A549 (cell line): ENCODE measurements around the gene ADARB2. TPM values are rescaled to one million over a fixed set of nuclear protein-coding genes. Genes with fewer than 3 reads are reported as not detected.

Experiments
- ATAC-seq, 2 experiments: fragments of 200-7000 bp in 1 of 2; fragments of >200 bp in 1 of 2; cut with Nextera tagmentation in 1 of 2; cut with Tn5 transposase in 1 of 2; 3 replicates each; pipeline versions ENCODE4 v1.8.0 to v1.9.1; 2018 to 2020; ENCODE audit warnings: mild to moderate bottlenecking in 1 of 2, moderate library complexity in 1 of 2
- CTCF ChIA-PET: fragments of 300-600 bp; sonication (Branson Sonifier 250); formaldehyde crosslinking; extraction: SDS; loops from one replicate; lab custom pipeline; 2021; ENCODE audit warnings: antibody characterized with exemption, inconsistent platforms; lab: Yijun Ruan, JAX
- POLR2A ChIA-PET: fragments of 350-600 bp; formaldehyde crosslinking; extraction: SDS; loops from one replicate; lab custom pipeline; 2021; ENCODE audit warnings: antibody characterized with exemption, inconsistent platforms; lab: Yijun Ruan, JAX
- DNase-seq, 2 experiments: peaks; one replicate each; pipeline versions ENCODE4 v3.0.0 to v3.0.0-alpha.2; 2011 to 2016; ENCODE audit warnings: low read depth in 1 of 2, low spot score in 1 of 2
- FAIRE-seq: peaks from 2 replicates; lab custom pipeline; 2011; peaks lifted over from hg19 to GRCh38; lab: Jason Lieb, UNC
- H3K27ac ChIP-seq, 2 experiments: fragments of >200 bp; sonication (Bioruptor Twin); formaldehyde crosslinking; 3 replicates each; pipeline ENCODE4 v1.5.1; 2016 to 2017
- H3K4me1 ChIP-seq: fragments of >200 bp; sonication (Bioruptor Twin); formaldehyde crosslinking; 3 replicates; pipeline ENCODE4 v1.6.1; 2016
- H3K4me2 ChIP-seq: fragments of >200 bp; sonication (Bioruptor Twin); formaldehyde crosslinking; 3 replicates; pipeline ENCODE4 v1.6.1; 2016
- H3K4me3 ChIP-seq: fragments of >200 bp; sonication (Bioruptor Twin); formaldehyde crosslinking; 3 replicates; pipeline ENCODE4 v1.5.1; 2016
- H3K9me3 ChIP-seq: fragments of >200 bp; sonication (Bioruptor Twin); formaldehyde crosslinking; 3 replicates; pipeline ENCODE4 v1.6.1; 2016
- ATOH8 ChIP-seq: fragments of 250-450 bp; sonication (Bioruptor Pico); IDR thresholded peaks from 2 replicates; pipeline ENCODE4 v1.5.0; 2020; ENCODE audit warnings: low read depth, mild to moderate bottlenecking, moderate library complexity
- BHLHE40 ChIP-seq: IDR thresholded peaks from 2 replicates; pipeline ENCODE4 v1.6.1; 2012; ENCODE audit warnings: low read depth, low read length, inconsistent platforms
- CHD2 ChIP-seq: fragments of 150-350 bp; IDR thresholded peaks from 2 replicates; pipeline ENCODE4 v1.6.1; 2014; ENCODE audit warnings: low read length; ENCODE audit not compliant: partially characterized antibody
- CHD4 ChIP-seq: fragments of 200-600 bp; sonication (generic); IDR thresholded peaks from 2 replicates; pipeline ENCODE4 v1.6.1; 2016; ENCODE audit warnings: antibody characterized with exemption, mild to moderate bottlenecking, borderline replicate concordance
- CTCF ChIP-seq: fragments of >200 bp; sonication (Bioruptor Twin); formaldehyde crosslinking; IDR thresholded peaks from 3 replicates; pipeline ENCODE4 v1.5.1; 2016
- E2F6 ChIP-seq: IDR thresholded peaks from 2 replicates; pipeline ENCODE4 v1.6.1; 2012; ENCODE audit warnings: low read depth, borderline replicate concordance
- ELK1 ChIP-seq: fragments of 150-350 bp; IDR thresholded peaks from 2 replicates; pipeline ENCODE4 v1.6.1; 2014; ENCODE audit warnings: low read depth, mild to moderate bottlenecking, low read length
- EP300 ChIP-seq, 2 experiments: fragments of >200 bp; sonication (Bioruptor Twin); formaldehyde crosslinking; IDR thresholded peaks; 2 replicates in 1 of 2; 3 replicates in 1 of 2; pipeline ENCODE4 v1.6.1; 2016 to 2017
- ESRRA ChIP-seq: fragments of 150-350 bp; IDR thresholded peaks from 2 replicates; pipeline ENCODE4 v1.6.1; 2014; ENCODE audit warnings: mild to moderate bottlenecking, low read length, borderline replicate concordance
- GATA3 ChIP-seq: IDR thresholded peaks from 2 replicates; pipeline ENCODE4 v1.6.1; 2012; ENCODE audit warnings: borderline replicate concordance
- HDAC2 ChIP-seq: fragments of 200-600 bp; sonication (generic); IDR thresholded peaks from 2 replicates; pipeline ENCODE4 v1.6.1; 2016
- HMGXB4 ChIP-seq: fragments of 250-450 bp; sonication (Bioruptor Pico); IDR thresholded peaks from 2 replicates; pipeline ENCODE4 v1.5.0; 2021; ENCODE audit warnings: mild to moderate bottlenecking, moderate library complexity, borderline replicate concordance
- HOXA7 ChIP-seq: fragments of 250-450 bp; sonication (Bioruptor Pico); IDR thresholded peaks from 2 replicates; pipeline ENCODE4 v1.5.0; 2020; ENCODE audit warnings: mild to moderate bottlenecking, moderate library complexity
- KDM5A ChIP-seq: fragments of 200-600 bp; sonication (generic); IDR thresholded peaks from 2 replicates; pipeline ENCODE4 v1.6.1; 2016; ENCODE audit warnings: antibody characterized with exemption, mild to moderate bottlenecking
- MAZ ChIP-seq: fragments of 150-350 bp; IDR thresholded peaks from 2 replicates; pipeline ENCODE4 v1.6.1; 2014; ENCODE audit warnings: antibody characterized with exemption, low read depth, low read length, borderline replicate concordance
- MYC ChIP-seq: IDR thresholded peaks from 2 replicates; pipeline ENCODE4 v1.6.1; 2012; ENCODE audit warnings: mild to moderate bottlenecking, inconsistent platforms, low read length, improper control_type of control experiment, borderline replicate concordance
- NFE2L2 ChIP-seq: fragments of 150-350 bp; conservative IDR thresholded peaks from 2 replicates; pipeline ENCODE4 v1.6.1; 2014; ENCODE audit warnings: low read length
- PHF8 ChIP-seq: fragments of 200-600 bp; sonication (generic); IDR thresholded peaks from 2 replicates; pipeline ENCODE4 v1.6.1; 2016; ENCODE audit warnings: low read depth, mild to moderate bottlenecking, antibody characterized with exemption, moderate library complexity, borderline replicate concordance
- RCOR1 ChIP-seq: fragments of 150-350 bp; IDR thresholded peaks from 2 replicates; pipeline ENCODE4 v1.6.1; 2014; ENCODE audit warnings: antibody characterized with exemption, low read length, low read depth
- RFX5 ChIP-seq: fragments of 450-650 bp; IDR thresholded peaks from 2 replicates; pipeline ENCODE4 v1.7.1; 2014; ENCODE audit warnings: antibody characterized with exemption, mild to moderate bottlenecking, moderate library complexity
- RNF2 ChIP-seq: fragments of 200-600 bp; sonication (generic); IDR thresholded peaks from 2 replicates; pipeline ENCODE4 v1.6.1; 2016; ENCODE audit warnings: low read depth, mild to moderate bottlenecking, antibody characterized with exemption, moderate library complexity, borderline replicate concordance
- SREBF2 ChIP-seq: fragments of 450-650 bp; IDR thresholded peaks from 2 replicates; pipeline ENCODE4 v1.6.1; 2014; ENCODE audit warnings: mild to moderate bottlenecking, moderate library complexity
- TP53 ChIP-seq: fragments of 250-450 bp; sonication (Bioruptor Pico); IDR thresholded peaks from 2 replicates; pipeline ENCODE4 v1.5.0; 2021; ENCODE audit warnings: mild to moderate bottlenecking, moderate library complexity
- ZC3H11A ChIP-seq: fragments of 450-650 bp; IDR thresholded peaks from 2 replicates; pipeline ENCODE4 v1.6.1; 2014; ENCODE audit warnings: antibody characterized with exemption, mild to moderate bottlenecking
- ZNF302 ChIP-seq: fragments of 250-450 bp; sonication (Bioruptor Pico); IDR thresholded peaks from 2 replicates; pipeline ENCODE4 v1.9.0; 2021; ENCODE audit warnings: inconsistent platforms, mild to moderate bottlenecking, moderate library complexity
- WGBS: methylation state at CpG from one replicate; pipeline ENCODE4 v1.1.6; 2017; ENCODE audit errors: missing lambda C conversion rate; 5-methylcytosine and 5-hydroxymethylcytosine counted together
- polyA plus RNA-seq, 4 experiments: library from polyadenylated mRNA; depleted of rRNA in 3 of 4; stranded (reverse); fragments of >200 nt; fragmentation: RNase III in 1 of 4; extraction: RNeasy Plus Mini Kit Qiagen cat#74134 plus additional on column Dnase treatment in 1 of 4; gene quantifications; 2 replicates in 3 of 4; 3 replicates in 1 of 4; pipeline ENCODE4 v1.2.3, GENCODE V29; 2011 to 2017

ADARB2 gene
- polyA plus RNA-seq, 2 of the 4 experiments (the other 2 are of a cell fraction), result not detected

- no peak for ATAC-seq
- WGBS, result 23% methylated on average over 14 of the region's 20 CpGs
- Histone ChIP-seq H3K9me3 (no peaks in the 10 kb centered on the region), H3K4me3 (no peak overlapping the region), H3K27ac (no peak overlapping the region), H3K4me1 (no peaks in the 10 kb centered on the region), H3K4me2 (no peak overlapping the region)
- ChIA-PET CTCF (no interaction called here), POLR2A (no interaction called here)
- TF ChIP-seq ESRRA (no peak), CTCF (no peak), NFE2L2 (no peak), MAZ (no peak), TP53 (no peak), PHF8 (no peak), ATOH8 (CRISPR knock-in tag) (no peak)
- no peak for DNase-seq
- no peak for FAIRE-seq
These were observed 528.7 kb downstream of the ADARB2 start for GRCh38 chr10:1208366-1209311.

GRCh38 chr10:1206601-1207000 is 530.7 kb downstream of the ADARB2 start:
- no peak for TF ChIP-seq ZC3H11A
- no peak for TF ChIP-seq EP300 (IDR thresholded peaks at IDR 0.05)
- TF ChIP-seq BHLHE40, result no peak
- no peak for TF ChIP-seq E2F6
- no peak for ATAC-seq
- H3K4me3 ChIP-seq, result no peak overlapping the region
- CTCF ChIA-PET, result no interaction called here
- 30% methylated on average over 18 of the region's 19 CpGs for WGBS
- FAIRE-seq, result no peak
- no peaks in the 10 kb centered on the region for H3K9me3 ChIP-seq
- DNase-seq, result no peak
- H3K27ac ChIP-seq, result no peak overlapping the region
- no peaks in the 10 kb centered on the region for H3K4me1 ChIP-seq
- POLR2A ChIA-PET, result no interaction called here
- H3K4me2 ChIP-seq, result no peak overlapping the region

- ChIA-PET POLR2A (no interaction called here), CTCF (no interaction called here)
- ATAC-seq (no peak), FAIRE-seq (no peak), DNase-seq (no peak)
- 48% methylated on average over 19 of the region's 23 CpGs for WGBS
- Histone ChIP-seq H3K4me3 (no peak overlapping the region), H3K27ac (no peak overlapping the region), H3K9me3 (no peaks in the 10 kb centered on the region), H3K4me1 (no peaks in the 10 kb centered on the region), H3K4me2 (no peak overlapping the region)
- TF ChIP-seq MYC (no peak), ELK1 (no peak), CHD4 (no peak), HDAC2 (no peak), ZNF302 (CRISPR knock-in tag) (no peak), RCOR1 (no peak), HMGXB4 (CRISPR knock-in tag) (no peak), EP300 (IDR thresholded peaks at IDR 0.05) (no peak), ESRRA (no peak), RFX5 (no peak), RNF2 (no peak), GATA3 (no peak), CHD2 (no peak), HOXA7 (CRISPR knock-in tag) (no peak), E2F6 (no peak), SREBF2 (no peak), KDM5A (no peak)
These were observed 531.2 kb downstream of the ADARB2 start for GRCh38 chr10:1206101-1206500.
